HG03025 (cell line): ENCODE results near the gene APCDD1.
"Not testable (repeated sequence)": the region's sequence is repeated elsewhere in the genome, so short reads cannot be mapped to it uniquely, and the experiment has no call there.

Source experiments
- ATAC-seq: cut with Tn5 transposase; IDR thresholded peaks from one replicate; pipeline ENCODE4 v1.9.1; 2021; ENCODE audit warnings: mild to moderate bottlenecking, moderate library complexity; ENCODE audit not compliant: unreplicated experiment, low FRiP score

The APCDD1 gene

DNA sequence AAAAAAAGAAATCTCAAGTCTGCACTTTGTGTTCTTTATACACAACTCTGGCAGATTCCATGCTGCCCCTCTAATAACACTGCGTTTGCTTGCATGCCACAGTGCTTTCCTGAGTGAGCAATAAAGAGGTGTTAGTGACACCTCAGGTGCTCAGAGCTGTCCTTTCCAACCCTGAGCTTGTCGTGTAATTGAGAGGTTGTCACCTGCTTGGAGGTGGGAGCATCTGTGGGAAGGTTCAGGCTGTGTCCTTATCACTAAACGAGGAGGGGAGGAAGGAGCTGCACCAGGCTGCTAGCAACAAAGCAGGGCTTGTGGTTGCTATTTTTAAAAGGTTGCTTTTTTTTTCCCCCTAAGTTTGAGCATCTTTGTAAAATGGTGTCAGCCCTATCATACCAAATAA is 31.9 kb downstream of the APCDD1 start:
- ATAC-seq = no peak

DNA sequence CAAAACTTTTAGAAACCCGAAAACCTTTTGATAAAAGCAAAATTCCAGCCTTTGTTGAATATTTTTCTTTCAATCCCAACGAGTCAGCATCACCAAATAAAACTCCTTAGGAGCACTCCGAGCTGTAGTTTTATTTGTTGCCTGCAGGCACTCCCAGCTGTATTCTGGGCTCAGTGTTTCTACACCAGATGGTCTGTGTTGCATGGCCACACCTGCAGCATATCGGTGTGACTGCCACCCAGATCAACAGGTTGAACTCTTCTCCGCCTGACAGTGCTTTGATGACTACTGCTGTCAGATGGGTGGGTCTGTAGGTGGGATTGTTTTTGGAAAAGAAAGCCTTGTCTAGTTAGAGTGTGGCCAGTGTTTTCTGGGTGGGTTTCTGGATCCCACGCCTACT is 32.7 kb downstream of the APCDD1 start:
- ATAC-seq = no peak

DNA sequence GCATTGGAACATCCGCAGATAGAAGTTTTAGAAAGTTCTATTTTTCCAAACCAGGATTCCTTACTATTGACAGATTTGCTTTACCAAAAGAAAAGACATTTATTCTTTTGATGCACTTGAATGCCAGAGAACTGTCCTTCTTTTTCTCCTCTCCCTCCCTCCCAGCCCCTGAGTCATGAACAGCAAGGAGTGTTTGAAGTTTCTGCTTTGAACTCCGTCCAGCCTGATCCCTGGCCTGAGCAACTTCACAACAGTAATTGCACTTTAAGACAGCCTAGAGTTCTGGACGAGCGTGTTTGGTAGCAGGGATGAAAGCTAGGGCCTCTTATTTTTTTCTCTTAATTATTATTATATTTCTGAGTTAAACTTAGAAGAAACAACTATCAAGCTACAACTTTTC is 33.6 kb downstream of the APCDD1 start:
- ATAC-seq = no peak

DNA sequence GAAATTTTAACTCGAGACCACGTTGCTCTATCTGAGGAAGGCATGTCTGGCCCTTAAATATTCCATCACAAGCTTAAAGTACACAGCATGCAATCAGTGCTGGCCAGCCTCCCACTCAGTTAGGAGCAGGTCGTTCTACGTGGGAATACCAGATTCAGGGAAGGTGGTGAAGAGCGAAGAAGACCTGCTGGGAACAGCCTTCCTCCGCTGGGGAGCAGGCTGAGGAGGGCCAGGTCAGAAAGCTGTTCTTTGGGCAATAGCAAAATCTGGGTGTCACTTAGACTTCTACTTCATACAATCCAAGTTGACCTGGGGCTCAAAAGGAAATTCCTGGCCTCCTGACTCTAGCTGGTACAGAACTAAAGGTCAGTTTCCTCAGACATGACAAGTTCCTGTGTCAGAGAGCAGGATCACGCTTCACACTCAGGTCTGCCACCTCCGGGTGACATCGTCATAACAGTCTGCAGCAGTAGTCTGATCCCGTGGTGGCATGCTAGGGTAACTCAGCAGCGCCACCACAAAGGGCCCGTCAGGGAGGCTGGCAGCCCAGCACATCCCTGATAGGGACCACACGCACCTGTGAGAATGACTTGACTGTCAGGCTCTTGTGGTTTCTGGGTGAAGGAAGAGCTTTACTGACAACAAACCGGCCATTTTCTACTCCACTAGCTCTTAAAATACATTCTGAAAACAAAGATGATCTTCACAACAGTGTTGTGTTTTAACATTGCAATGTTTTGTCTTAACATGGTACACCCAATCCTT is 36.1 kb downstream of the APCDD1 start:
- peak; percentile 79 for ATAC-seq

DNA sequence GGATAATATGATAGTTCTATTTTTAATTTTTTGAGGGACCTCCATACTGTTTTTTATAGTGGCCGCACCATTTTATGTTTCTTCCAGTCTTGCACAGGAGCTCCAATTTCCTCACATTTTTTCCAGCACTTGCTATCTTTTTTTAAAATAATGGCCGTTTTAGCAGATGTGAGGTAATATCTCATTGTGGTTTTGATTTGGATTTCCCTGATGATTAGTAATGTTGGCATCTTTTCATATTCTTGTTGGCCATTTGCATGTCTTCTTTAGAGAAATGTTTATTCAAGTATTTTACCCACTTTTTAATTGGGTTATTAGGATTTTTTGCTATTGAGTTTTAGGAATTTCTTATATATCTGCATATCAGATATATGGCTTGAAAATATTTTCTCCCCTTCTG is 41.5 kb downstream of the APCDD1 start:
- ATAC-seq = no peak

DNA sequence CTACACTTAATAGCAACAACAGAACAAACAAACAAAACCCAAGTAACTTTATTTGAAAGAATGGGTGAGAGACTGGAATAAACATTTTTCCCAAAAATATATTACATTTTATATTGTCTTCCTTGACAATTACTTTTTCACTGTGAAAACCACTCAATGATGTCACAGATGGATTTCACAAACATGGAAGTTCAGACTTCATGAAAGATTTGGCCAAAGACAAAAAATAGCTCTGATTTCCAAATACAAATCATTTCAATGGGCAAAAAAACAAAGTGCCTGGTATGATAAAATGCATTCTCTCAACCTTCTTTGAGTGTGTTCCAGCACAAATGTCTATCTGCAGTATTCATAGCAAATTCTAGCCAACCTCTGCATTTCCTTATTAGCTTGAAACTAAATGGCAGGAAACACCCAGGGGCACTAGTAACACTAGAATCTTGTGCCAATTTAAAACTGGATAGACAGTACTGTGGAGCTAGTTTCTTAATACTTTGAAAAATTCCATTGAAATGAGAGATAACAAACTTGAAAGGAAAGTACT is 42.8 kb downstream of the APCDD1 start:
- ATAC-seq = no peak

DNA sequence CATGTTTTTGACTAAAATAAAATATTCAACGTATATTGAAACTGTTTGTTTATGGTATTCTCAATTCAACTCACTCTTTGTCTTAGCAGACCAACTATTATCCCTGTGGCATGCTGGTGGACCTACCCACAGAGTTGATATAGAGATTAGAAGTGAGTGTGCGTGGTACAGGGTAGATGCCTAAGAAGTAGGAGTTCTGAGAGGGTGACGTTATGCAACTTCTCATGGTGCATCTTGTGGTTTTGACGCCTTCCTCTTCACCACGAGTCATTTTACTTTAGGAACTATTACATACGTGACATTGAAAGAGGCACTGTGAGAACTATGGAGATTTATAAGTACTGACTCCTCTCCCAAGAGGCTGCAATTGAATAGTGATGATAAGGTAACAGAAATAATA is 44.8 kb downstream of the APCDD1 start:
- no peak for ATAC-seq

DNA sequence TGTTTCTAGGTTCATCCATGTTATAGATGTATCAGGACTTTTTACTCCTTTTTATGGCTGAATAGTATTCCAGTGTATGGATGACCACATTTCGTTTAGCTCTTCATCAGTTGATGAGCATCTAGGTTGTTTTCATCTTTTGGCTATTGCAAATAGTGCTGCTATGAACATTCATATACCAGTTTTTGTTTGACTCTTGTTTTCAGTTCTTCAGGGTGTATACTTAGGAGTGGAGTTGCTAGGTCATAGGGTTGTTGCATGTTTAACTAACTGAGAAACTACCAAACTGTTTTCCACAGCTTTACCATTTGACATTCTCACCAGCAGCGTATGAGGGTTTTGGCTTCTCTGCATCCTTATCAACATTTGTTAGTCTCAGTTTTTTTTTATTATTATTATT is 45.6 kb downstream of the APCDD1 start:
- ATAC-seq = no peak

DNA sequence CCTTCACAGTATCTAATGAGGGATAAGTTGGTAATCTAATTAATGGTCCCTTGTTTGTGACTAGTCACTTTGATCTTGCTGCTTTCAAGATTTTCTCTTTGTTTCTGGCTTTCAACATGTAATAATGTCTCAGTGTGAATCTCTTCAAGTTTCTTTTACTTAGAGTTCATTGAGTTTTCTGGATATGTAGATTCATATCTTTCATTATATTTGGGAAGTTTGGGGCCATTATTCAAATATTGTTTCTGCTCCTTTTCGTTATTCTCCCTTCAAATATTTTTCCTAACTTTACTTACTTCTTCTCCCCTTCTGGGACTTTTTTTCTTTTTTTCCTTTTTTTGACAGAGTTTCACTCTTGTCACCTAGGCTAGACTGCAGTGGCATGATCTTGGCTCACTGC is 50.3 kb downstream of the APCDD1 start:
- no peak for ATAC-seq

DNA sequence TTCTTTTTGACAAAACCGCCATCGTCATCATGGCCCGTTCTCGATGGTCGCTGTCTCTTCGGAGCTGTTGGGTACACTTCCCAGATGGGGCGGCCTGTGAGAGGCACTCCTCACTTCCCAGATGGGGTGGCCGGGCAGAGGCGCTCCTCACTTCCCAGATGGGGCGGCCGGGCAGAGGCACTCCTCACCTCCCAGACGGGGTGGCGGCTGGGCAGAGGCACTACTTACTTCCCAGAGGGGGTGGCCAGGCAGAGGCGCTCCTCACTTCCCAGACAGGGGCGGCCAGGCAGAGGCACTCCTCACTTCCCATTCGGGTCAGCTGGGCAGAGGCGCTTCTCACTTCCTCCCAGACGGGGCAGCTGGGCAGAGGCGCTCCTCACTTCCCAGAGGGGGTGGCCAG is 51.5 kb downstream of the APCDD1 start:
- not testable (repeated sequence) for ATAC-seq

DNA sequence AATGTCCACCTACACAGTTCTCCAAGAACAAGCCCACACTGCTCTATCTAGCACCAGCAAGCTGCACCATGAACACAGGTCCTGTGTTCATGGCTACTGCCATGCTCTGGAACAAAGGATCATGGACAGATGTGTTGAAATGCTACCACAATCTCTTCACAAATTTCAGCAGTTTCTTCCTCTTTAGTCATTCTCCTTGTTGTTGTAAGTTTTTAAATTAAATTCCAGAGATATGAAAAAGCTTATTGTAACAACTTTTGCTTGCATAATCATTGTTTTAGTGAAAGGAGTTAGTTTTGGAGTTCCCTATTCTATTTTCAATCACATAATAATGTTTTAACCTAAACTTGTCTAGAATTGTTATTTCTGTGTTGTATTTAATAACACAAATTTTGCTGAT is 54.2 kb downstream of the APCDD1 start:
- ATAC-seq = no peak

DNA sequence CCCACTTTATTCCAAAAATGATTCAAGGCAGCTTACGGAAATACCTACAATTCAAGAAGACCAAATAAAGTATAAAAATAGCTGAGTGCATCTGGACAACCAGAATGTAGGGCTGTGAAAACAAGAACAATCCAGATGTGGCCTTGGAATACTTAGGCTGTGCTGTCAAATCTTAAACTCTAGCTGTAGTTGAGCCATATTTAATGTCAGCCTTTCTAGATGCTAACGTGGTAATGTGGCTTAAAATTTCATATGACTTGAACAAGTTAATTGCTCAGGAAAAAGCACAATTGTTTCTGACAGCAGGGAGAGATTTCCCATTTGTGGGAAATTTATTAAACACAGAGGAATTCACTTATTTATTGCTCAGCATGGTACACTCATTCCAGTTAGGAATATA is 56.8 kb downstream of the APCDD1 start:
- no peak for ATAC-seq

DNA sequence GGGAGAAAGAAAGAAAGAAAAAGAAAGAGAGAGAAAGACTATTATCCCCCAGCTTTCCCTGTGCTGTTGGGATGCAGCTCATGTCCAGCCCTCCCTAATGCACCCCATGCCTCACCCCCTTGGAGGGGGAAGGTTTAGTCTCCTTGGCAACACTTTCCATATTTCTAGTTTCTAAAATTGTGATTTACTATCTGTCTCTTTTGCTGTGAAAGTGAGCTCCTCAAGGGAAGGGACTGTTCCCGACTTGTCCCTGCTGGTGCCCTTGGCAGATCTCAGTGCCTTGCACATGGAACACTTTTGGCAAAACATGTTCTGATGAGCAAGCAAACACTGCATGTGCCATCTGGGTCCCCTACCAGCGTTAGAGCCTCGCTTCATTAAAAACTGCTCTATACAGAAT is 59.6 kb downstream of the APCDD1 start:
- ATAC-seq = no peak

DNA sequence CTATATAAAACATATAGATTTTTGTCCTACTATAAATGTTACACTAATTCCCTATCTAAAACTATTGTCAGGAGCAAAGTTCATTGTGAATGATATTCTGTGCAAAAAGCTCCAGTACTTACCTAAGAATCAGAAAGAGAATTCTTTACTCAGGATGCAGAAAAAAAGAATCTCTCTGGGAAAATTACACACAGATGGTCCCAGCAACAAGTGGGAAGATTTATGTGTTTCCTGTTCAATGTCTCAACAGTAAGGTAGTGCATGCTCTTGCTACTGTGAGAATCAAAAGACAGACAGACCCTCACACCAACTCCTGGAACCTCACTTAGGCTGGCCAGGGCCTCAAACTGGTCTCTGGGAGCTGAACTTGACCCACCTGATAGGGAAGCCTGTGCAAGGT is 60.2 kb downstream of the APCDD1 start:
- no peak for ATAC-seq

DNA sequence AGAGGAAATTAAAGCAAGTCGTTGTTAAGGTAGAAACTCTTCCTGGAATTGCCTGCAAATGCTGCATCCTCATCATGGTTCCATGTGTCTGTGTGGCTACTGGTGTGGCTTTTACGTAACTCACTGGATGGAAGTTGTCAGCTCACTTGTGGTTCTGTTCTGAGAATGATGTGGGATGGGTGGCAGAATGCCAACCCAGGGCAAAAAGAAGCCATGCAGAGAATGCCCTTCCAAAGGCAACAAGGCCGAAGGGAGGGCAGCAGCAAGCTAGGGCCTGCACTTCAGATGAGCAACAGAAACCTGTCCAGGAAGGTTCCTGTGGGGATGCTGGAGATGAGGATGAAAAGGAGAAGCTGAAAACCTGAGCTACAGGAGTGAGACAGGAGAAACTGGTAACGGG is 61.0 kb downstream of the APCDD1 start:
- no peak for ATAC-seq

DNA sequence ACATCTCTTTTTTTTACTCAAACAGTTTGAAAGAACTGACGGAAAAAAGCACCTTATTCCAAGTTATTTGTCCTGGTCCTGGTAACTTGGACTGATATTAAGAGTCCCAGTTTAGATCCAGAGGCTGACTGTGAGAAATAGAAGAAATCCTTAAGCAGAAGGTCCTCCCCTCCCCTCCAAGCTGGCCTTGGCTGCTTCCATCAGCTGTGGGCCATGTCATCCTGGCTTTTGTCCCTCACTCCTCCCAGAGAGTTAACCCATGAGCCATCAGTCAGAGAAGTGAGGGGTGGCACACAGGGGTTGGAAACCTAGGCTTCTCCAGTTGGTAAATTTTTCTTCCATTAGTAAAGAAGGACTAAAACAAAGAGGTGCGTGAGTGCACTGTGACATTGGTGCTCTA is 61.6 kb downstream of the APCDD1 start:
- ATAC-seq = no peak

DNA sequence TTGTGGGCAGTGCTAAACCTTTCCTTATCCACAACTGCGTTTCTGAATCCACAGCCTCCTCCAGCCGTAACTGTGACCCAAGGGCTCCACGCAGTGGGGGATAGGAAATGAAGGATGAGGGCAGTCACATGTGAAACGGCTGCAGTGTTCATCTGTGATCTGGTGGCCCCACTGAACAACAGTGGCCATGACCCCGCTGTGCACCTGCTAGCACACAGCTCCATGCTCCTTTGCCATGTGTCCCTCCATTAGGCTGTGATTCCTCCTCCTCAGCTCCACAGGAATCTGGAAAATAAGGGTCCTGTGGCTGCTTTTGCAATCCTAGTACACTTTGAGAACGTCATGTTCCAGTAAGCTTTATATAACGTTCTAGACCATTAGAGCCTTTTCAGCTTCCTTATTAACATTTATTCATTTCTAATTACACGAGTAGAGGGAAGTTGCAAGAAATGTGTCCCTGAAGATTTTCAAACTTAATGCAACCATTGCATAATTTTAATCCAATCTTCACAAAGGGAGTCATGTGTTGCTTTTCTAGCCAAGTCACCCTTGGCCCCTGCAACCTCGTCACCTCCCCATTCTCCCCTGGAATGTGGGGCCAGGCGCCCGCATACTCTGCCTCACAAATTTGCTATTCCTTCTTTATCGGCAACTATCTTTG is 64.3 kb downstream of the APCDD1 start:
- no peak for ATAC-seq

DNA sequence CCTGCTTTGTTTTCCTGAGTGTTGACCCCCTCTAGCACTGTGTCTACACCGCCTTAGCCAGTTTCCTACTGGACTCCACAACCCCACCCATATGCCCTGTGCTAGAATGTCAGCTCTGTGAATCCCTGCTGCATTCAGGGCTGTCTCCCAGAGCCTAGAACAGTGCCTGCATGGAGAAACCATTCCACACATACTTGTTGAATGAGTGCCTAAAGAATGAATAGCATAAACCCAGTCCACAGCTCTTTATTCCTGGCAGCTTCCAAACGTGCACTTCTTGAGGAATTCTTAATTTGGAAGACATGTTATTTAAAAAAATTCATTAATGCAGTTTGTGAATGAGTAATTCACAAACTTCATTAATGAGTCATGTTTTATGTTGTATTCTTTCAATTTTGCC is 64.9 kb downstream of the APCDD1 start:
- no peak for ATAC-seq

DNA sequence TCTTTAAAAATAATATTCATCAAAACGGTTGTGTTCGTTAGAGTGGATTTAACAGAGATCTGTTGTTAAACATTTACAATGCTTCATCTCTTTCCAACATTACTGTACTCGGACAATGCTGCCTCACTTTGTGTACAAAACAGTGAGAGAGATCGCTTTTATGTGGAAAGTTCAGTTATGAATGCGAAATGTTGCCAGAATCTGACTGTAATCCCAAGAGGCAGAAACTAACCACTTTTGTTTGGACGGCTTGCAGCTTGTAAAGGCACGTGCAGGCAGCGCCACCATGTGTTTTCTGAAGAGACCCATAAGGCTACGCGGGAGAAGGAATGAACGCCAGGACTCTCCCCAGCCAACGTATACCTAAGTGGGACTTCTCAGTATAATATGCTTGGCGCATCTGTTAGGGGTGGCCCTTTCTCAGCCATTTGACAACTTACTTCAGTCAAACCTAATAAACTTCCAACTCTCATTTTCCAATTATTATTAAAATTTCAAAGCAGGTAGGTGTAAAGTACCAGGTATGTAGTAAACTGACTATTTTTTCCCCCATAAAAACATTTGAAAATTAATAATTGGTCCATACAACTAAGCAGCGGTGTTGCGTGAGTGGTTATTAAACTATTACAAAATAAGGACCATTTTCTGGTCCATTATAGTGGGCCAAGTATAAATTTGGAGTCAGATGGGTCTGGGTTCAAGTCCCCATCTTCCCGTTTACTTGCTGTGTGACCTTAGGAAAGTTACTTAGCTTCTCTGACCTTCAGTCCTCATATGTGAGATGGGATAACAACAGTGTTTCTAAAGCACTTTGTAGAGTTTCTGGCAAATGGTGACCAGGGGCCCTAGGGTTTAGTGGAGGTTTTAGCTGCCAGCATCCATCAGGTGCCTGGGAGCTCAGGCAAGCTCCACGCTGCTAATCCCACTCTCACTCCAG is 65.8 kb downstream of the APCDD1 start:
- ATAC-seq = no peak

DNA sequence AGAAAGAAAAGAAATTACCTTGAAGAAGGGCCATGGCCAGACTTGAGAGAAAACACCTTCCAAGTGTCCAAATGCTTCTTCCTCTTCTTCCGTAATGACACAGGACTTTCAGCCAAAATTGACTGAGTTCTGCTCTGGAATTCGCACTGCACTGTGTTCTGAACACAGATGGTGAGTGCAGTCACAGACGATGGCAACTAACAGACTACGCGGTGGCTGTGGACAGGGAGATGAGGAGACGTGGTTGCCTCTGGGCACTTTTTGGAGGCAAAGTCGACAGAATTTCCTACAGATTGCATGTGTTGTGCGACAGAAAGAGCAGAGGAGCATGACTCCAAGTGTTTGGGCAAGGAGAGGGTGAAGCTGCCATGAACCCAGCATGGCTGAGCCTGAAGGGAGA is 67.1 kb downstream of the APCDD1 start:
- ATAC-seq = no peak

DNA sequence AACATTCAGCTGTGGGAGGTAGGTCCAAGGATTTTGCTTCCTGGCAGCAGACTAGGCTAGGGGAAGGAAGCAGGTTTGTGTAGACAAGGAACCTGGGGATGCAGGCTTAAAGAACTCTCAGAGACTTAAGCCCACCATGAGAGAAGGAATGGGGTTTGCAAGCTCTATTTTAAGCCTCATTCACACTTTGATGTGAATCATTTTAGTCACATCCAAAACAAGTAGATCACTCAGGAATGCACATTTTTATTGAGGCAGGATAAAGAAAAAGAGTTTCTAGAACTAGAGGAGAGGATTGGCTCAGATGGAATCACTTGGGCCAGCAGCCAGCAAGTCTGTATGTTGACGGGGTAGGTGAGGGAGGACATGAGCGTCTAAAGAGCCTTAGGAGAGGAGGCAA is 68.1 kb downstream of the APCDD1 start:
- ATAC-seq = no peak
